Body of pancreas (tissue), 4 donors: ENCODE data around the gene EEF1AKMT3. TPM values are rescaled to one million over a fixed set of nuclear protein-coding genes. Genes with fewer than 3 reads are reported as not detected.

Source experiments
- ATAC-seq: fragments of 150-250 bp; one replicate; pipeline ENCODE4 v1.9.1; 2016
- DNase-seq, 4 donors: peaks; one replicate each; pipeline ENCODE4 v3.0.0-alpha.2; 2019
- H3K27ac ChIP-seq, 4 donors: fragments of 200-600 bp; sonication (generic); 1 replicate in 3 of 4; 2 replicates in 1 of 4; pipeline versions ENCODE4 v1.5.1 to v1.6.1; 2016 to 2019; ENCODE audit warnings: mild to moderate bottlenecking in 1 of 4, mixed read lengths in 1 of 4, moderate library complexity in 1 of 4
- H3K27me3 ChIP-seq, 2 donors: fragments of 200-600 bp; sonication (generic); one replicate each; pipeline ENCODE4 v1.6.0; 2016; ENCODE audit warnings: mild to moderate bottlenecking in 1 of 2
- H3K36me3 ChIP-seq, 2 donors: fragments of 200-600 bp; sonication (generic); replicated peaks in 1 of 2; 2 replicates each; pipeline ENCODE4 v1.5.1; 2016; ENCODE audit warnings: low read depth in 2 of 2; ENCODE audit not compliant: insufficient read depth in 1 of 2
- H3K4me1 ChIP-seq: fragments of 200-600 bp; sonication (generic); one replicate; pipeline ENCODE4 v1.6.0; 2016
- H3K4me3 ChIP-seq, 2 donors: fragments of 200-600 bp; sonication (generic); 1 replicate in 1 of 2; 2 replicates in 1 of 2; pipeline ENCODE4 v1.5.1; 2016 to 2019
- H3K9me3 ChIP-seq, 3 donors: fragments of 200-600 bp; sonication (generic); 1 replicate in 2 of 3; 2 replicates in 1 of 3; pipeline ENCODE4 v1.5.1; 2016
- POLR2A ChIP-seq, 3 donors: fragments of 450-650 bp; IDR thresholded peaks; one replicate each; pipeline ENCODE4 v1.6.1; 2016; ENCODE audit warnings: antibody characterized with exemption in 3 of 3, mild to moderate bottlenecking in 2 of 3
- WGBS, 2 donors: methylation state at CpG; one replicate each; pipeline ENCODE4 v1.1.5; 2017; 5-methylcytosine and 5-hydroxymethylcytosine counted together
- intact Hi-C: fragments of 100-400 bp; cut with DNase I; formaldehyde crosslinking; loops from one replicate; pipeline ENCODE4 v1.15.1; 2023
- total RNA-seq, 2 donors: library from RNA; depleted of rRNA; stranded (reverse); fragments of >200 nt; gene quantifications; one replicate each; pipeline ENCODE4 v1.1.0, GENCODE V29; 2016
- TF ChIP-seq, protein P1 (sequence below), 7 experiments: fragments of 450-650 bp in 4 of 7; fragments of 200-600 bp in 3 of 7; sonication (generic) in 3 of 7; IDR thresholded peaks; one replicate each; pipeline ENCODE4 v1.5.1; 2016 to 2019; ENCODE audit warnings: antibody characterized with exemption in 7 of 7

Gene EEF1AKMT3
- total RNA-seq, 2 donors from 2014 or later = 11.2 to 15.0 TPM

DNA sequence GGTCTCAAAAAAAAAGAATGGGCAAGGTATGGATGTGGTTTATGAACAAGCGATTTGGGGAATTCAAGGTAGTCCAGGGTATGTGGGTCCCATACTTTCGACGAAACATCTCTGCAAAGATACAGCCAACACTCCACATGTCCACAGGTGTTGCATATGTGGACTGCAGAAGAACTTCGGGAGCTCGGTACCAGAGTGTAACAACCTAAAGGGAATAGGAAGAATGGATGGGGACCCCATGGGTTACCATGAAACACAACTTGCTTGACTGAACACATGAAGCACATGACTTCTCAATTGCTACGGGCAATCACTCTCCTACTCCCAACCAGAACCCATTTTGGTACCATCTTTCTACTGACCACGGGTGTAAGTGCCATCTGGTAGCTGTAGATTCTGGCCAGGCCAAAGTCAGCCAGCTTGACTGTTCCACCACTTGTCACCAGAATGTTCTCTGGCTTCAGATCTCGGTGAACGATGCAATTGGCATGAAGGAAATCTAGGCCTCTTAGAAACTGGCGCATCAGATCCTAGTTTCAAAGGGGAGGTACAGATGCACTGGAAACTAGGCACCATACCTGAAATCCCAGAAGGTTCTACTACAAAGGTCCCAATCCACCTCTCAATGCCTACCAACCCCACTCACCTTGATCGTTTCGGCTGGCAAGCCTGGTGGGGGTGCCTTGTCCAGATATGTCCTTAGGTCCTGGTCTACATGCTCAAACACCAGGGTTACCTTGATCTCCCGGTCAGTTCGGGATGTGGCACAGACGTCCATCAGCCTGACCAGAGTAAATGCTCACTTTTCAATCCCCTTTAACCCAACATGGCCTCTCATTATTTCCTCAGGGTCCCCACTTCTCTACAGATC is 21.6 kb upstream of the EEF1AKMT3 start:
- intact Hi-C loops = no loop called here
- ATAC-seq (no peak), DNase-seq (no peak)
- Histone ChIP-seq H3K36me3 (peaks cover 0 to 6% of the 10 kb centered on the region in 2 donors), H3K9me3 (no peaks in the 10 kb centered on the region), H3K4me1 (peaks cover 32% of the 10 kb centered on the region), H3K27ac (peak overlapping the region in 3 of 4 donors; percentile 71 to 90 (median 89)), H3K4me3 (no peak overlapping the region), H3K27me3 (no peaks in the 10 kb centered on the region)
- 82 to 85% methylated on average over 15 of the region's 15 CpGs for WGBS, 2 donors
- no peak for TF ChIP-seq POLR2A (IDR thresholded peaks at IDR 0.05)
- TF ChIP-seq, protein P1, sequence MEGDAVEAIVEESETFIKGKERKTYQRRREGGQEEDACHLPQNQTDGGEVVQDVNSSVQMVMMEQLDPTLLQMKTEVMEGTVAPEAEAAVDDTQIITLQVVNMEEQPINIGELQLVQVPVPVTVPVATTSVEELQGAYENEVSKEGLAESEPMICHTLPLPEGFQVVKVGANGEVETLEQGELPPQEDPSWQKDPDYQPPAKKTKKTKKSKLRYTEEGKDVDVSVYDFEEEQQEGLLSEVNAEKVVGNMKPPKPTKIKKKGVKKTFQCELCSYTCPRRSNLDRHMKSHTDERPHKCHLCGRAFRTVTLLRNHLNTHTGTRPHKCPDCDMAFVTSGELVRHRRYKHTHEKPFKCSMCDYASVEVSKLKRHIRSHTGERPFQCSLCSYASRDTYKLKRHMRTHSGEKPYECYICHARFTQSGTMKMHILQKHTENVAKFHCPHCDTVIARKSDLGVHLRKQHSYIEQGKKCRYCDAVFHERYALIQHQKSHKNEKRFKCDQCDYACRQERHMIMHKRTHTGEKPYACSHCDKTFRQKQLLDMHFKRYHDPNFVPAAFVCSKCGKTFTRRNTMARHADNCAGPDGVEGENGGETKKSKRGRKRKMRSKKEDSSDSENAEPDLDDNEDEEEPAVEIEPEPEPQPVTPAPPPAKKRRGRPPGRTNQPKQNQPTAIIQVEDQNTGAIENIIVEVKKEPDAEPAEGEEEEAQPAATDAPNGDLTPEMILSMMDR (IDR thresholded peaks at IDR 0.05) = no peak

DNA sequence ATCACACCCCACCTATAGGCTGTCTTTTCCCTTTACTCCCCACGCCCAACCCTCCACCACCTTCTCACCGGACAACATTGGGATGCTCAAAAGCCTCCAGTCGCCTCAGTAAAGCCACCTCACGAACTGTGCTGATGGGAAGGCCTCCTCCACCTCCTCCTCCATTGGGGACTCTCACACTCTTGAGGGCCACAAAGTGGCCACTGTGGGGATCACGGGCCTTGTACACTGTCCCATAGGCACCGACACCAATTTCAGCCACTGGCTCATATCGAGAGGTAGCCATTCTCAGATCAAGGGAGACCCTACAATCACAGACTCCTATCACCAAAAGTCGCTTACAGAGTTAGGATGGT is 21.0 kb upstream of the EEF1AKMT3 start:
- intact Hi-C loops = no loop called here
- WGBS, 2 donors = 7 to 12% methylated on average over 8 of the region's 8 CpGs

DNA sequence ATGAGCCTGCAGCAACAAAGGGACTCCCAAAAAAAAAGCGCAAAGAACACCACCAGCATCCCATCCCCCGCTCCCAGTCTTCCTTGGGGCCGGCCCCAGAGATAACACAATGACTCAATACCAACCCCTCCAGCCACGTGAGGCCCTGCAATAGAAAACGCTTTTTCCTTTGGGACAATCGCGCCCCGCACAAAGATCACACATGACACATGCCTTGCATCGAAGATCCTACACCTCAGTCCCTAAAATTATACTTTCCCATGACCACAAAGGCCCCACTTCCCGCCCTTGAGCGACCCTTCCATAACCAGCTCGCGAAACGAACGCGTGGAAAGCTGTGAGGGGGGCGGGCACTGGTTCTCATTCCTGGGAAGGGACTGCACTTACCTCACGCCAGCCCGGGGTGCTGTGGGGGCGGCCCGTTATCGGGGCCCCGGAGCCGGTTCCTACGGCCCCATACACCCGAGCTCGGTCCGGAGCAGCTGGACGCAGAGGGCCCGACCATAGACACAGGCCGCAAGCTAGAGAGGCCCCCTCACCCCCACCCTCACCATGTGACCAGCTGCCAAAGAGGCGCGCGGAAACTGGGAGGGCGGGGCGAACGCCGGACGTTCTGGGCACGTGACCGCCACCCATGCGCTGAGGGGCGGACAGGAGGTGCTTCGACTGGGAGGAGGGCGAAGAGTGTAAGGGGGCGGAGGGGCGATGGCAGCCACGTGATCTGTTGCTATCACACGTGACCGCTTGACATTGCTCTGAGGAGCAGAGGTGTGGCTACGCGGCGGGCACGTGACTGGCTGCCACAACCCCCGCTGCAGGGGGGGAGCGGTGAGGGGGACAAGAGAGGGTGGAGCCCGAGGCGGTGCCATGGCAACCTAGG is 20.4 kb upstream of the EEF1AKMT3 start, which contains the start of gene CDK4:
Gene CDK4, minus strand, starts transcription at position 523 of the 880 bp plus-strand sequence. CDS start 593 bp downstream, outside the sequence.
- peak; percentile 82 to 92 (median 91) for TF ChIP-seq POLR2A (IDR thresholded peaks at IDR 0.05)
- TF ChIP-seq, protein P1 (IDR thresholded peaks at IDR 0.05) = peak in 2 of 7 experiments; percentile 10 to 25
- WGBS, 2 donors = 0 to 1% methylated on average over 33 to 57 of the region's 58 CpGs
- Histone ChIP-seq H3K4me1 (peaks cover 38% of the 10 kb centered on the region), H3K36me3 (peaks cover 0 to 4% of the 10 kb centered on the region in 2 donors), H3K9me3 (no peaks in the 10 kb centered on the region), H3K4me3 (peak within 1 kb of the TSS; percentile 27 to 28), H3K27ac (peak within 1 kb of the TSS; percentile 66 to 90 (median 80)), H3K27me3 (no peaks in the 10 kb centered on the region)
- ATAC-seq = peak; percentile 85
- intact Hi-C loops = no loop called here
- peak; percentile 100 for DNase-seq

More for the DNA sequence above, 21.0 kb upstream of the EEF1AKMT3 start:
- TF ChIP-seq POLR2A (IDR thresholded peaks at IDR 0.05) = no peak
- TF ChIP-seq, protein P1 (IDR thresholded peaks at IDR 0.05) = no peak
- DNase-seq = no peak
- Histone ChIP-seq H3K4me1 (peaks cover 32% of the 10 kb centered on the region), H3K27ac (peak overlapping the region in 3 of 4 donors; percentile 71 to 90 (median 89)), H3K9me3 (no peaks in the 10 kb centered on the region), H3K4me3 (peak overlapping the region; percentile 27 to 28), H3K36me3 (peaks cover 0 to 6% of the 10 kb centered on the region in 2 donors), H3K27me3 (no peaks in the 10 kb centered on the region)
- ATAC-seq = no peak

DNA sequence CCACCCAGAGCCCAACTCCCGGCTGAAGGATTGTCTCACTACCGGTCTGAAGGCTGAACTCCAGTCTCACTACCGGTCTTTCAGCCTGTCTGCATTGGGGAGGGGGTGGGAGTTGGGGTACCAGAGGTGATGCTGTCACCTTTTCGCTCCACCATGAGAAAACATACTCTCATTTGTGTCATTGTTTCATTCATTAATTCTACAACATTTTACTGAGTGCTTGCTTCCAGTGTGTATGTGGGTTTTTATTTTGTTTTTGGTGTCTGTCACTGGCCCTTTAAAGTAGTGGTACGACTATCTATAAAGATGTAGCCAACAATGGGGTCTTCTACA is 19.8 kb upstream of the EEF1AKMT3 start:
- 0 to 2% methylated on average over 5 of the region's 5 CpGs for WGBS, 2 donors
- peaks cover 38% of the 10 kb centered on the region for H3K4me1 ChIP-seq
- H3K36me3 ChIP-seq = peaks cover 0 to 4% of the 10 kb centered on the region in 2 donors
- H3K4me3 ChIP-seq = no peak overlapping the region
- DNase-seq (no peak), ATAC-seq (no peak)
- intact Hi-C loops = no loop called here
- H3K9me3 ChIP-seq = no peaks in the 10 kb centered on the region
- no peak for TF ChIP-seq POLR2A (IDR thresholded peaks at IDR 0.05)
- TF ChIP-seq, protein P1 (IDR thresholded peaks at IDR 0.05) = no peak
- no peaks in the 10 kb centered on the region for H3K27me3 ChIP-seq
- peak overlapping the region; percentile 66 to 90 (median 78) for H3K27ac ChIP-seq
